Uterus (tissue), 2 donors: ENCODE measurements around the gene PDIA6.

ENCODE experiments used
- POLR2A ChIP-seq, 2 donors: fragments of 450-650 bp; IDR thresholded peaks; one replicate each; pipeline ENCODE4 v1.6.1; 2016; ENCODE audit warnings: antibody characterized with exemption in 2 of 2, mild to moderate bottlenecking in 1 of 2, moderate library complexity in 1 of 2
- TF ChIP-seq, protein P1 (sequence below), 4 experiments: fragments of 200-600 bp in 2 of 4; fragments of 450-650 bp in 2 of 4; sonication (generic) in 2 of 4; IDR thresholded peaks; one replicate each; pipeline ENCODE4 v1.5.1; 2016 to 2019; ENCODE audit warnings: antibody characterized with exemption in 4 of 4, mild to moderate bottlenecking in 2 of 4, moderate library complexity in 1 of 4

DNA sequence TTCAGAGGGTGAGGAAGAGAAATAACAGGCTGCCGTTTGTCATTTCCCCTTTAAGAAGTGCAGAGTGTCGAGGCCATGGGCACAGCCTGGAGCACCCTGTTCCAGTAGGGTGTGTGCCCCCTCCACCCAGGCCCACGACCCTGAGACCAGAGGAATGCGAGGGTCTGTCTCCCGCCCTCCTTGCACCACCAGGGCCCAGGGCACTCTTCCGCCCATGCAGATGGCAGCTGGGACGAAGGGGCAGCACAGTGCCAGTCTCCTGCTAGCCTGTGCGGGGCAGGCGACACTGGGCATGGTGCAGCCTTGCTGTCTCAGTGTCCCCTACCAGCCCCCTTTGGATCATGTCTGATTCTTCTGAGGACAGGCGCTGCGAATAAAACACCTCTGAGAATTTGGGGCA, 15.8 kb upstream of the PDIA6 start:
- TF ChIP-seq, protein P1, sequence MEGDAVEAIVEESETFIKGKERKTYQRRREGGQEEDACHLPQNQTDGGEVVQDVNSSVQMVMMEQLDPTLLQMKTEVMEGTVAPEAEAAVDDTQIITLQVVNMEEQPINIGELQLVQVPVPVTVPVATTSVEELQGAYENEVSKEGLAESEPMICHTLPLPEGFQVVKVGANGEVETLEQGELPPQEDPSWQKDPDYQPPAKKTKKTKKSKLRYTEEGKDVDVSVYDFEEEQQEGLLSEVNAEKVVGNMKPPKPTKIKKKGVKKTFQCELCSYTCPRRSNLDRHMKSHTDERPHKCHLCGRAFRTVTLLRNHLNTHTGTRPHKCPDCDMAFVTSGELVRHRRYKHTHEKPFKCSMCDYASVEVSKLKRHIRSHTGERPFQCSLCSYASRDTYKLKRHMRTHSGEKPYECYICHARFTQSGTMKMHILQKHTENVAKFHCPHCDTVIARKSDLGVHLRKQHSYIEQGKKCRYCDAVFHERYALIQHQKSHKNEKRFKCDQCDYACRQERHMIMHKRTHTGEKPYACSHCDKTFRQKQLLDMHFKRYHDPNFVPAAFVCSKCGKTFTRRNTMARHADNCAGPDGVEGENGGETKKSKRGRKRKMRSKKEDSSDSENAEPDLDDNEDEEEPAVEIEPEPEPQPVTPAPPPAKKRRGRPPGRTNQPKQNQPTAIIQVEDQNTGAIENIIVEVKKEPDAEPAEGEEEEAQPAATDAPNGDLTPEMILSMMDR (IDR thresholded peaks at IDR 0.05) = no peak
- TF ChIP-seq POLR2A (IDR thresholded peaks at IDR 0.05) = no peak
